GM18508 (cell line): ENCODE measurements around the gene PALB2.
A peak's percentile ranks its signal among the peaks of the same experiment; 100 is the strongest.
"Not testable (repeated sequence)": the region's sequence is repeated elsewhere in the genome, so short reads cannot be mapped to it uniquely, and the experiment has no call there.

Experiments used
- ATAC-seq: cut with Tn5 transposase; IDR thresholded peaks from one replicate; pipeline ENCODE4 v1.9.1; 2021; ENCODE audit warnings: moderate number of reproducible peaks; ENCODE audit not compliant: insufficient read depth, unreplicated experiment

PALB2 gene

GRCh38 chr16:23650674-23651416 lies 9.7 kb upstream of the PALB2 start:
- ATAC-seq, result no peak

DNA sequence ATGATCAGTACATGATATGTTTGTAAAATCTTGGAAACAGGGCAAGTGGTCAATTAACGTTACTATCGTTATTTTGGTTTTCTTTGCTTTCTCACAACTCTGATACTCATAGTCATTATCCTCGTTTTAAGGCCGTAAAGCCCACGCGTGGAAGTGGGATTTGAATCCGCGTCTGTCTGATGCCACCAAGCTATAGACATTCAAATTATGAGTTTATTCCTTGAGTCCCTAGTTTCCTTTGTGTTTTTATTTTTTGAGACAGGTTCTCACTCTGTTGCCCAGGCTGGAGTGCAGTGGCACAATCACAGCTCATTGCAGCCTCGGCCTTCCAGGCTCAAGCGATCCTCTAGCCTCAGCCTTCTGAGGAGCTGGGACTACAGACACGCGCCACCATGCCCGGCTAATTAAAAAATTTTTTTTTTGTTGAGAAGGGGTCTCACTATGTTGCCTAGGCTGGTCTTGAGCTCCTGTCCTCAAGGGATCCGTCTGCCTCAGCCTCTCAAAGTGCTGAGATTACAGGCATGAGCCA lies 1.2 kb upstream of the PALB2 start:
- ATAC-seq, result no peak

GRCh38 chr16:23640615-23640930 lies 537 bp downstream of the PALB2 start:
- no peak for ATAC-seq

GRCh38 chr16:23635958-23636357 lies 5.2 kb downstream of the PALB2 start:
- no peak for ATAC-seq

GRCh38 chr16:23634461-23635036 lies 6.6 kb downstream of the PALB2 start:
- ATAC-seq, result no peak

DNA sequence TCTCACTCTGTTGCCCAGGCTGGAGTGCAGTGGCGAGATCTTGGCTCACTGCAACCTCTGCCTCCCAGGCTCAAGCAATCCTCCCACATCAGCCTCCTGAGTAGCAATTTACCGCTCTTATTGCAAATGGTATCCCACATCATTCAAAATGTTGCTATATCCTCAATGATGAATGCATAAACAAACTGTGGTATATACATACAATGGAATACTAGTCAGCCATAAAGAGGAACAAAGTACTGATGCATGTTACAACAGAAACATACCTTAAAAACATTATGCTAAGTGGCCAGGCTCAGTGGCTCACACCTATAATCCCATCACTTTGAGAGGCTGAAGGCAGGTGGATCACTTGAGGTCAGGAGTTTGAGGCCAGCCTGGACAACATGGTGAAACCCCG lies 9.2 kb downstream of the PALB2 start:
- not testable (repeated sequence) for ATAC-seq

GRCh38 chr16:23629516-23629915 lies 11.6 kb downstream of the PALB2 start:
- ATAC-seq, result no peak

DNA sequence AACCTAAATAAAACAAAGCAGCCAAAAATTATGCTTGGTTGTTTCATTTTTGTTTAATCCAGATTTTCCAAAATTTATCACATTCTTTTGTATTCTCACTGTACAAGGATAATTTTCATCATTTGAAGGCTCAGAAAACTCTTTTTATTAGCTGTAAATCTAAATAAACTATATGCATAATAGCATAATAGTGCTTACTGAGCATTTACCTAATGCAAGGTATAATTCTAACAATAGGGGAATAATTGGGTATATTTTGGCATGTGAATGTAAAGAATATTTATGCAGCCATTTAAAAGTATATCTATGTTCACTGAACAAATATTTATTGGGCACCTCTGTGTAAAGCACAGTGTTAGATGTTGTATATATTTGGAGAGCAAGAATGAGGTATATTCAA lies 17.0 kb downstream of the PALB2 start:
- ATAC-seq, result no peak

DNA sequence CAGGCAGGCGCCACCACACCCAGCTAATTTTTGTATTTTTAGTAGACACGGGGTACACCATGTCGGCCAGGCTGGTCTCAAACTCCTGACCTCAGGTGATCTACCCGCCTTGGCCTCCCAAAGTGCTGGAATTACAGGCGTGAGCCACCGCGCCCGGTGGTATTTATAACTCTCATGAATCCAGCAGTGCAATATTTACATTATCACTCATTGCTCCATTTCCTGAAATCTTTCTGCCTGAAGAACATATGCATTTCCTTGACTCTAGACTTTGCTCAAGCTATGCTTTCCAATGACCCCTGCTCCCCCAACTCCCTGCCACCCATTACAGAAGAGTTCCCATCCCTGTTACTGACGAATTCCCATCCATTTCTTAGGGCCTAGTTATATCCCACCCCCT lies 25.3 kb downstream of the PALB2 start:
- ATAC-seq, result no peak

DNA sequence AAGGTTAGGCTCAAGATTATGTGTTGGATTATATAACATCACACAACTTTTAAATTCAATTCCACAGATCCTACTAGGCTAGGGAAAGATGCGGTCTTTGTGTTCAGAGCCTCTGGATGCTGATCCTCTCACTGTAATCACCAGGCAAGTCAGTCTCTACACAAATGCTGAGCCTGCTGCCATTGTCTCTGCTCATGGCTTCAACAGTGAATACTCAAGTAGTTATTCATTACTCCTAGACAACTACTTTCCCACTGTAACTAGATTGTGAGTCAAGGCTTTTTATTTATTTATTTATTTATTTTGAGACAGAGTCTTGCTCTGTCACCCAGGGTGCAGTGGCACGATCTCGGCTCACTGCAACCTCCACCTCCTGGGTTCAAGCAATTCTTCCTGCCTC lies 29.2 kb downstream of the PALB2 start:
- ATAC-seq, result no peak

GRCh38 chr16:23610905-23611304 lies 30.2 kb downstream of the PALB2 start:
- not testable (repeated sequence) for ATAC-seq

GRCh38 chr16:23609929-23610328 lies 31.2 kb downstream of the PALB2 start:
- no peak for ATAC-seq

DNA sequence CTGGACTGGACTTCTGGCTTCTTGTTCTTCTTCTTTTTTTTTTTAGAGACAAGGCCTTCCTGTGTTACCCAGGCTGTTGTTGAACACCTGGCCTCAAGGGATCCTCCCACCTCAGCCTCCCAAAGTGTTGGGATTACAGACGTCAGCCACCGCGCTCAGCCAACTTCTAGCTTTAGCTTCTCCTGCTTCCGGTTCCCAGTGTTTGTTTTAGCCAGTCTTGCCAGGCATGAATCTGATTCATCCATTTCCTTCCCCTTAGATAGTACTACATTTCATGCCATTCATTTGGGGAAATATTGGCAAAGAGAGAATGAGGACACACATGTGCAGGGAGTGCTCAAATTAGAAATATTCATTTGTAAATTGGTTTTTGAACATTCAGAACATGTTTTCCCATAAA lies 32.9 kb downstream of the PALB2 start:
- ATAC-seq, result no peak

- ATAC-seq, result no peak
Observed at GRCh38 chr16:23607726-23608125, 33.4 kb downstream of the PALB2 start.

DNA sequence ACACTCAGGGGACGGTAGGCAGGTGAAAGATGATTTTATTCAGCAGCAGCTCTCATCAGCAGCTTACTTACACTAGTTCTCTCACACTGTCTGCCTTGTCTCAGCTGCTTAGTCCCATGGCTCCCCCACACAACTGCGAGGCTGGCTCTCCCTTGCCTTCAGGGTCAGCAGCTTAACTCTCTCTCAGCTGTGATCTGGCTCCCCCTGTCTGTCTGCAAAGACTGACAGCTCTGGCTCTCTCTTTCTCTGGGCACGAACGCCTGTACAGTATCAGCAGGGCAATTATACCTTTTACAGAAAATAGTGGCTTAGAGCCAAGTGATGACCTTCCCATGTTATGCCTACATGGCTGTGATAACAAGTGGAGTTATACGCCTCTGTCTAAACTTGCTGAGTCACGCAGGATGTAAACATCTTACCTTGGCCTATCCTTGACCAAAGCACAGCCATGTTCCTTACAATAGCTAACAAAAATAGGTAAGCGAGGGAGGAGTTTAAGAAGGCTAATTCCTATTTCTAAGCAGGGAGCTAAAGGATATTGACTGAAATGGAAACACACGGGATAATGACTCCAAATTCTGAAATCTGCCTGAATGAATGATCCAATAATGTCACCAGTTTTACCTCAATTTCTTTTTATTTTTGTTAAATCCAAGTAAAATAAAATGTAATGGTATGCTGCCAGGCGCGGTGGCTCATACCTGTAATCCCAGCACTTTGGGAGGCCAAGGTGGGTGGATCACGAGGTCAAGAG lies 43.9 kb downstream of the PALB2 start:
- ATAC-seq, result no peak

DNA sequence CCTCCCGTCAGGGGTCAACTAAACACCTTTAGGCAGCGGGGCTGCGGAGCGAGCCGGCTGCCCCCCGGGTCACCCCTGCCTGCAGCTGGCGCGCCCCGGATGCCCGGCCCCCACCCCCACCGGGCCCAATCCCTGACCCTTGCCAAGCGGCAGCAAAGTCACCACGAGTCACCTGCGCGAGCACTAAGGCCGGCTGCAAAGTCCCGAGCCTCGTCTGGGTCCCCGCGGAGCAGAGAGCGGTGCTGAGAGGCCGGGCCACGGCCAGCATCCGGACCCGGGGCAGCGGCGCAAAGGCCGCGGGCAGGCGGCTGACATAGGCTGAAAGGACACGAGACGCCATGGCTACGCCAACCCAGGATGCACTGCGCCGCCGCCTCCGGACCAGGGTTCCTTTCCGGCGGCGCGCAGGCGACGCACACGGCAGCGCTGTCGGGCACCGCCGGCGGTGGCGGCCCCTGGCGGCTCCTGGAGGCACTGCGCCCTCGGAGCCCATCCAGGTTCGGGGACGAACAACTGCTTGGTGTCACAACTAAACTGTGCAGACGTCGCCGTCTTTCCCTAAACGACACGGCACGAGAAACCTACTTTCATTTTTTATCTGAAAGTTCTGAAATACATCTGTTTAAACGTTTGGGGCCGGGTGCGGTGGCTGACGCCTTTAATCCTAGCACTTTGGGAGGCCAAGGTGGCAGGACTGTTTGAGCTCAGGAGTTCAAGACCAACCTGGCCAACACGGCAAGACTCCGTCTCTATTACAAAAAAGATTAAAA lies 45.0 kb downstream of the PALB2 start, which contains the start of gene NDUFAB1:
TSS of gene NDUFAB1 (minus strand) at position 366 of the 770 bp plus-strand sequence. CDS start at position 340, 26 bp downstream.
- ATAC-seq, result peak; percentile 68

DNA sequence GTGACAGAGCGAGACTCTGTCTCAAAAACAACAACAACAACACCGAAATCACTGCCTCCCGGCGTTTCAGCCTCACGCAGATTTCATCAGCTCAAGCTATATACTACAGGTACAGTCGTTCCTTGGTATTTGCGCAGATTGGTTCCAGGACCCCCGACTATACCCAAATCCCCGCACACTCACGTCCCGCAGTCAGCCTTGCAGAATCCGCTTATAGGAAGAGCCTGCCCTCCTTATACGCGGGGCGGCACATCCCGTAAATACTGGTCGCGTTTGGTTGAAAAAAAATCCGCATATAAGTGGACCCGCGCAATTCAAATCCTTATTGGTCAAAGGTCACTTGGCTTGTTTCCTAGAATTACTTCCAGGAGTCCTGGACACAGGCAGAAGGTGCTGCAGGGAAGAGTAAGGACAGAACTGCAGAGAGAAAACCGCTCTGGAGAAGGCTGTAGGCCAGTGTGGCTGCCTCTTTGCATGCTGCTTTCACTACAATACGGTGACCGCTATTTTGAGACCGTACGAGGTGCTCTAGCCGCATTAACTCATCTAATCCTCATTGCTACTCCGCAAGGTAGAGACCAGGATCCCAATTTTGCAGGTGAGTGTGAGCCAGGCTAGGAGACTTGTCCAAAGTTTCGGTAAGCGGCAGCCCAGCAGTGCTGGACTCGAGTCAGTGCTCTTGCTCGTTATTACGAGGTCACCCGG lies 45.7 kb downstream of the PALB2 start:
- ATAC-seq, result no peak

- no peak for ATAC-seq
Observed at GRCh38 chr16:23594186-23594585, 46.9 kb downstream of the PALB2 start.

GRCh38 chr16:23590181-23590580 lies 50.9 kb downstream of the PALB2 start:
- ATAC-seq, result no peak

DNA sequence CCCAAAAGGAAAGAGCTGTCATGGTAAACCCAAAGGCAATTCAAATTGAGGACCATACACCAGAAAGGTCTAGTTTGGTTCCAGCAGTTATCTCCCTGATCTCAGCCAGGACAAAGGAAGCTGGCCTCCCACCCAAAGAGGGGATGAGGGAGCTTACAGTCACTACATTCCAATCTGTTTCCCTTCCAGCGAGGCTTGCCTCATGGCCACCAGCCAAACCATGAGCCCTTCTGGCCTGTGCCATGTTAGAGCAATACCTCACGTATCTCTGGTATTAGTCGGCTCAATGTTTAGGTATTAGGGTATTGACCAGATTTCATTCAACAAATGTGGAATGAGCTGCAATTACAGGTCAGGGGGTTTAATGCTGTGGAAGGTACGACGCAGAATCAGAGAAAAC lies 53.4 kb downstream of the PALB2 start:
- ATAC-seq, result no peak
